Anterior cingulate cortex (tissue), 58 donors: ENCODE data around the gene ARHGAP10.

Experiments
- DNase-seq, 58 donors: peaks; one replicate each; lab custom pipeline; 2025; lab: John Stamatoyannopoulos, UW

The ARHGAP10 gene

DNA sequence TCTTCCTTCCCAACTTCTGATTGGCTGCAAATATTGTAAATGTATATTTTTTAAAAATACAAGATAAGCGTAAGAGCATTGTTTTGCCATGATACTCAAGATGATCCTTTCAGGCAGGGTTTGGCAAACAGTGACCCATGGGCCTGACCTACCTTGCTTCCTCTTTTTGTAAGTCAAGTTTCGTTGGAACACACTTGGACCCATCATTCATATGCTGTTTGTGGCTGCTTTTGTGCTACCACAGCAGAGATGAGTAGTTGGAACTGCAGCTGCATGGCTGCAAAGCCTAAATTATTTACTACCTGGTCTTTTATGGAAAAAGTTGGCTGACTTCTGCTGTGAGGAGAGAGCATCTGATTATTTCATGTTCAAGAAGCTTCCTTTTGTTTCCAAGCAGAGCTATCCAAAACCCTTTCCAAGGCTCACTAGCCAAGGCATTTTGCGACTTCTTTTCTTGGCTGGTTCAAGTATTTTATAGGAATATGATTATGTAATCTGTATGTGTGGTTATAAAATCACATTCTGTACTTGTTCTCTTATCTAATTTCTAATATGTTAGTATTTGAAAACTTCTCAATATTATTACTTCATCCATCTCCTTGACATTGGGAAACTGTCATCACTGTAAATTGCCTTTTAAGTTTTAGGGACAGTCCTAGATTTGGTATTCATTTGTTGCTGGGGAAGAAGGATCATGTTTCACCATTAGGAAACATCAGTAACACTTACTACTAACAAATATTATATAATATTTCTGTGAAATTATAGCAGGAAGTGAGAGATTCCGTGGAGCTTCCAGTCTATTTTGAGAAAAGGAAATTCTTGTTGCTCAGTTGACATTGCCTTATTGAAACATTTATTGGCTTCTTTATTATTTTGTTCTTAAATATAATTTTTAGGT is 109.2 kb downstream of the ARHGAP10 start:
- DNase-seq, result no peak

DNA sequence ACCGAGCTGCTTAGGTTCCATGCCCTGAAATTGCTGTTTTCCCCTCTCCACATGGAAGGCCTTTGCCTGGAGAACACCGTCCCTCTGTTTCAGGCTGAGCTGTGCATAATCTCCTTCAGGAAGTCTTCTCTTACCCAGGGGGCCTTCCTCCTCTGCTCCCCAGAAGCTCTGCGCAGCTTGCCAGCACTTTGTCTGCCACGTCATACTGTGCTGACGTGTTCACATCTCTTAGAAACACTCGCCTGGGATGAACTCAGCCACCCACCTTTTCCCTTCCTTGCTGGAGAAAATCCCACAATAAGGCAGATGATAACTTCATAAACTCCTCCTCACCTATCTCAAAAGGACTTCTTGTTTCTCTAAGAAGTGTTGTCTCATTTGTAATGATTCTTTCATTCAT is 110.7 kb downstream of the ARHGAP10 start:
- peak in 11 of 58 donors; percentile 11 to 53 (median 21) for DNase-seq

GRCh38 chr4:147843162-147843561 is 111.3 kb downstream of the ARHGAP10 start:
- DNase-seq, result no peak

DNA sequence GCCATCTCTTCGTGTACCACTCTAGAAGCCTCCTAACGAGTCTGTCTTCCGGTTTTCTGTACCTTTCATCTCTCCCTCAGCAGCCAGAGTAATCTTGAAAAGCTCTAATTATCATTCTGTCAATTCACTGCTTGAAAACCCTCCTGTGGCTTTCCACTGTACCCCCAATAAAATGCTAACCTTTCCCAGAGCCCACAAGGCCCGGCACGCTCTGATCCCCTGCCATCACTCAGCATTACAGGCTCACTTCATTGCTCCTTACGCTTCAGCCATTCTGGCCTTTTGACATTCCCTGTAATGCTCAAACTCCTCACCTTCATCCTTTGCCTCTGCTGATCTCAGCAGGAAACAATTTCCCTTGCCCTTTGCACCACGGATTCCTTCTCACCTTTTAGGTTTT is 112.9 kb downstream of the ARHGAP10 start:
- DNase-seq, result no peak

DNA sequence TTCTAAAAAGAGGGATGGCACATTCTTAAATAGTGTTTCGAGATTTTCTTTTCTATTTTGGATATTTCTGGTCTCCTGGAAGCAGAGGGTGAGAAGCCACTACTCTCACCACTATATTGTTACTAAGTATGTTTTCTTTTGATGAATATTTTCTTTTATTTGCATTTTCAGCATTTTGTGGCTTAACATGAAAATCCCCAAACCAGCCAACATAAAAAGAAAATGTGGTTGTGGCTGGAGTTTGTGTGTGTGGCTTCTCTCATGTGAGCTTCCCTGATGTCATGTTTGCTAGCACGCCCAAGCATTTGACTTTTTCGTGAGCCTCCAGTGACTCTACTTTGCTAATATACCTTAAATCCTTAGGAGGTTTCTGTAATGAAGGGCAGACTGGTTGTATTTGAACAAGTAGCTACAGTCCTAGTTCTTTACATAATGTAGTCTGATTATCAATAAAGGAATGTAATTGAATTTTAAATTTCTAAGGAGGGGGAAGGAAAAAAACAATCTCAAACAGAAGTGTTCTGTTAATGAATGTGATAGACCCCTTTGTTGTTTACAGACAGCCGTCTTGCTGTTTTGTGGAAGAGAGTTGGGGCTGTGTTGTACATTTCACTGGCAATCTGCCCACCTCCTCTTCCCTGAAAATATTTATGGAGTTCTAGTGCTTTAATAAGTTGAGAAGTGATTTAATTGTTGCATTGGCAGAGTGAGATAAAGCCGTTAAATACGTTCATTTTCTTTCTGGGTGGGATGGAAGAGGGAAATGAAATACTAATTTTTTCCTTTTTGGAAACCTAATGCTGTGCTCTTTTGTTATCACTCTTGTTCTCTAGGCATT is 114.6 kb downstream of the ARHGAP10 start:
- no peak for DNase-seq

DNA sequence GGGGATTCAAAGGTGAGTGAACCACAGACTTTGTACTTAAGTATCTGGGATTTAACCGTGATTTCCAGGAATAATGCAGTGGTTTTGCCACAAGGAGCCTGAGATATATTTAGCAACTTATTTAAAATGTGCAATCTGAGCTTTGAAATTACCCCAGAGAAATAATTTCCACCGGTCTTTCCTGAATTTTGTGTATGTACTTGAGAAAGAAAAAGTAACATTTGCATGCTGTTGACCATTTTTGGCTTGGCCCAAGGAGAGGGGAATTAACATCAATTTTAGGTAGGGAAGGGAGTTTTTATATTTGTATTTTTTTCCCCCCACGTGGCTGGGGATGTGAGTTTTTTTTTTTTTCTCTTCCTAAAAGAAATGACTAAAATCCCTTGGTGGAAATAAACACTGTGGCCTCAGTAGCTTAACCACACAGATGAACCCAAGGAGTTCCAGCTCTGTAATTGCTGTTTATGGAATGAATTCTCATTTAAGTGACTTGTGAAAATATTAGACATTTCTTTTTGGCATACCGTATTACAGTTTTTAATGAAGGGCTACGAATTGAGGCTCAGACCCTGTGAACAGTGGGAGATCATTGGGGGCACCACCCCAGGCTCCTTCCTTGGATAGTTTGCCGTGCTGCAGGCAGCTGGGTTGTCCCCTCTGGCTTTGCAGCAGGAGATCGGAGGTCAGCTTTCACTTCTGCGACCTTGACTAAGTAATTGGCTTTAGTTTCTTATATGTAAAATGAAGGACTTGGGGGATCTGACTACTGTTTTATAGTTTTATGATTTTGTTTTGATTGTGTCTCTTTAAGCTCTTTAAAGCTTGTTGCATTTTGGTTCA is 116.1 kb downstream of the ARHGAP10 start:
- DNase-seq, result no peak

- no peak for DNase-seq
These were observed 116.7 kb downstream of the ARHGAP10 start for GRCh38 chr4:147848634-147849033.

- no peak for DNase-seq
These were observed 119.2 kb downstream of the ARHGAP10 start for GRCh38 chr4:147851135-147851534.

DNA sequence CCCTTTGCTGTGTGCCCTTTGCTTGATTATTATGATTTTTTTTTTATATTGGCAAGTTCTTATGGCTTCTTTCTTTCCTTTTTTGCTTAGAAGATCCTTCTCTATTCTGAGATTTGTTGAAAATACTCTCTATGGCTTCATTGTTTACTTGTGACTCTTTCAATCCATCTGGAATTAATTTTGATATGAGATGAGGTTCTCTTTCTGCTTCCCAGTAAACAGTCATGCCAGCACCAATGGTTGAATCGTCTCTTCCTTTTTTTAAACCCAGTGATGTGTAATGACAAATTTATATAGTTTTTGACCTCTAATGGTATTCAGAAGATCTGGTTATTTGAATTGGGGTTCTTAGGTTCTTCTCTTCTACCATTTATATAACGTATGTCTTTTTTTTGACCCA is 121.8 kb downstream of the ARHGAP10 start:
- DNase-seq, result no peak

DNA sequence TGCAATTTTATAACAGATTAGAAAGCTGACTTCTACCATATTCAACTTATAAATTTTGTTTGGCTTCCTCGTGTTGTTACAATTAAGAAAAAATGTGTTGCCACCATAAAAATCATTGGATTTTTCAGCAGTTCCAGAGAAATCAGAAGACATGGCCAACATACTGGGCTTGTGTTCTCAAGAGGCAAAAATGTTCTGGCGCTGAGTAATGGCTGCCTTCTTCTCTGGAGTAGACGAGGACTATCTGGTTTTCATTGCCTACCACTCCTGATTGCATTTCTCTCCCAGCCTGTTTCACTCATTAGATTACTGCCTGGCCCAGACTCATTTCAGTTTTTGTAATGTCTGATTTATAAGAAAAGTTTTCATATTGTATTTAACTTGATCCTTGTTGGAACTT is 122.3 kb downstream of the ARHGAP10 start:
- no peak for DNase-seq

- no peak for DNase-seq
These were observed 123.7 kb downstream of the ARHGAP10 start for GRCh38 chr4:147855571-147856009.

DNA sequence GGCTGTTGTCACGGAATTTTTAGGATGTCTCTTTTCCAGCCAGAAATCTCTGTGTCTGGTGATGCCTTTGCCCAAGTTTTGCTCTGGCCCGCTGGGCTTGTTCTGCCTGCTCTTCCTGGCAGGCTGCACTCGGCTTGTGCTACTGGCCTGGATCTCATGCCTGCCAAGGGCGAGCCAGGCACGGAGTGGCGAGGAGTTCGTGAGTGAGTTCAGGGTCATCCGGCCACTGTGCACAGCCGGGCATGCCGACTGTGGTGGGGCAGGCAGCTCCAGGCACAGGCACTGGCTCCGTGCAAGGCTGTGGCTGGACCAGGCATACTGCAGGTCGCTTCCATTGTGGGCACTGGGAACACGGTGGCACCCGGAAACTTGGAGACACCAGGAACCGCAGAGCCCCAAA is 129.1 kb downstream of the ARHGAP10 start:
- peak in 3 of 58 donors; percentile 4 to 23 (median 15) for DNase-seq

DNA sequence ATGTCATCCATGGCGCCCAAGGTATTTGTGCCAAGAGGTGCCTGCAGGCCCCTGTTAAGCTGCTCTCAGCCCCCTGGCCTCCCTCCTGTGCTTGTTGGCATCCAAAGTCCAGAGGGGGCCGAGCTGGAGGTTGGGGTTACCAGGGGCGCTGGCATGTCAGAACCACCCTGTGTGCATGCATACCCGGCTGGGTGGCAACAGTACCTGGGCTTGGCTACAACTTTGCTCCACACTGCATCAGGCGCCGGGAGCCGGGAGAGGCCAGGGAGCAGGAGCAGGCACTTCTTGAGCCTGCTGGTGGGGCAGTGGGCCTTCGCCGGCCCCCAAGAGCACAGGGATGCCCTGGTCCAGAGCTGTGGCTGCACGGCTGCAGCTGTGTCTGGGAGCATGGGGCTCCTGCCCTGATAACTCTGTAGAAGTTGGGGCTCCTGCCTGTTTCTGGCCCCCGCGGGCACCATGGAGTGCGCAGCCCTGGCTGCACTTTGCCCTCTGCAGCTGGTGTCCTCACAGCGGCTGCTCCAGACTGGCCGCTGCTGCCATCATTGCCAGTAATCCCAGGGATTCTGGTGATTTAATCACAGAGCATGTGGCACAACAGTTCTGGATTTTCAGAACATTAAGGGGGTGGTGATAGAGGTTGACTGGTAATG is 130.3 kb downstream of the ARHGAP10 start:
- DNase-seq, result no peak

DNA sequence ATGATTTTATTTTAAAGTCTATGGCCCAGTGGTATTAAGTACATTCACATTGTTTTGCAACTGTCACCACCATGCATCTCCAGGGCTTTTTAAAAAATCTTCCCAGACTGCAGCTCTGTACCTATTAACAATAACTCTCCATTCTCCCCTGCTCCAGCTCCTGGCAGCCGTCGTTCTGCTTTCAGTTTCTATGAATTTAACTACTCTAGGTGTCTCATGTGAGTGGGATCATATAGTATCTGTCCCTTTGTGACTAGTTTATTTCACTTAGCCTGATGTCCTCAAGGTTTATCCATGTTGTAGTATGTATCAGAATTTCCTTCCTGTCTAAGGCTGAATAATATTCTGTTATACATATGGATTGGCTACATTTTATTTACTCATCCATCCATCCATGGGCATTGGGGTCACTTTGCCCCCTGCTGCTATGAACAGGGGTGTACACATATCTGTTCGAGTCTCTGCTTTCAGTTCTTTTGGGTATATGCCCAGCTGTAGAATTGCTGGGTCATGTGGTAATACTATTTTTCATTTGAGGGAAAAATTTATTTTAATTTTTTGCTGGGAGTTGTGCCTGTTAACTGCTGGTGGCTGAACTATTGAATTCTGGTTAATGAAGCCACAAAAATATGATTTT is 131.3 kb downstream of the ARHGAP10 start:
- DNase-seq, result no peak

DNA sequence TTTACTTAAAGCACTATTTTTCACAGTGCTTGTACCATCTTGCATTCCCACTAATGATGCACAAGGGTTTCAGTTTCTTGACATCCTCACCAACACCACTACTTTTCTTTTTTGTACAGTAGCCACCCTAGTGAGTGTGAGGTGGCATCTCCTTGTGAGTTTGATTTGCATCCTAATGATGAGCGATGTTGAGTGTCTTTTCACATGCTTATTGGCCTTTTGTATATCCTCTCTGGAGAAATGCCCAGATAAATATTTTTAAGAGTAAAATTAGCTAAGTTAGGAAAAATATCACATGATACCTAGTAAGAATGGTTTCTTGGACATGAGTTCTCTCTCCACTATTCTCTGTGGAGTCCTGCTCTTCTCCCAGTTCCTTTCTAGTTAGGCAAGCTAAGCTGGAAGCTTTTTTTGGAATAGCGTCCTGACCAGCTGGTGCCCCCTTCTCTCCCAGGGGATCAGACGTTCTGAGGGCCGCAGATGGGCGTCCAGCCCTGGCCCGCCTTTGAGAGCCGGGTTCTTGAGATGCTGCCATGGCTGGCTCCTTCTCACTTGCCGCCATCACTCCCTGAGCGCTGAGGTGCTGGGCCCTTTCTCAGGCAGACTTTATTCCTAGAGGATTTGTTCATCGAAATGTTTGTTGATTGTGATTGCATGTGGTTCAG is 132.1 kb downstream of the ARHGAP10 start:
- no peak for DNase-seq

- no peak for DNase-seq
These were observed 132.7 kb downstream of the ARHGAP10 start for GRCh38 chr4:147864607-147865006.

- DNase-seq, result no peak
These were observed 134.0 kb downstream of the ARHGAP10 start for GRCh38 chr4:147865926-147866325.

GRCh38 chr4:147866532-147867271 is 134.8 kb downstream of the ARHGAP10 start:
- peak in 56 of 58 donors; percentile 2 to 96 (median 81) for DNase-seq
